GM10847 (cell line): ENCODE data around the gene SKIL.

Experiments
- POLR2A ChIP-seq: IDR thresholded peaks from 2 replicates; pipeline ENCODE4 v1.6.1; 2011; ENCODE audit not compliant: insufficient read length; ENCODE audit errors: extremely low read depth

SKIL gene

GRCh38 chr3:170364965-170365364, 7.5 kb downstream of the SKIL start:
- no peak for TF ChIP-seq POLR2A

GRCh38 chr3:170367797-170368196, 10.3 kb downstream of the SKIL start:
- TF ChIP-seq POLR2A, result no peak

- no peak for TF ChIP-seq POLR2A
Measured at GRCh38 chr3:170368921-170369320, 11.4 kb downstream of the SKIL start.

- TF ChIP-seq POLR2A, result no peak
Measured at GRCh38 chr3:170372190-170372879, 14.8 kb downstream of the SKIL start.

- no peak for TF ChIP-seq POLR2A
Measured at GRCh38 chr3:170383567-170383966, 26.1 kb downstream of the SKIL start.

- TF ChIP-seq POLR2A, result no peak
Measured at GRCh38 chr3:170386468-170386867, 29.0 kb downstream of the SKIL start.

GRCh38 chr3:170387950-170388349, 30.4 kb downstream of the SKIL start:
- TF ChIP-seq POLR2A, result no peak

GRCh38 chr3:170391108-170391507, 33.6 kb downstream of the SKIL start:
- no peak for TF ChIP-seq POLR2A

- TF ChIP-seq POLR2A, result no peak
Measured at GRCh38 chr3:170397685-170398084, 40.2 kb downstream of the SKIL start.

GRCh38 chr3:170405101-170405500, 47.6 kb downstream of the SKIL start:
- no peak for TF ChIP-seq POLR2A

GRCh38 chr3:170410428-170411029, 53.0 kb downstream of the SKIL start:
- no peak for TF ChIP-seq POLR2A

GRCh38 chr3:170413291-170413690, 55.8 kb downstream of the SKIL start:
- TF ChIP-seq POLR2A, result no peak

- no peak for TF ChIP-seq POLR2A
Measured at GRCh38 chr3:170414202-170414663, 56.7 kb downstream of the SKIL start.

- no peak for TF ChIP-seq POLR2A
Measured at GRCh38 chr3:170417090-170417489, 59.6 kb downstream of the SKIL start.

- TF ChIP-seq POLR2A, result no peak
Measured at GRCh38 chr3:170418422-170419398, 61.2 kb downstream of the SKIL start, which contains the start of gene CLDN11. CLDN11 (plus strand) TSS chr3:170418868; CDS start chr3:170419067, 199 bp downstream.
